ENCODE measurements around the gene S100A10. TPM values are rescaled to one million over a fixed set of nuclear protein-coding genes. Genes with fewer than 3 reads are reported as not detected.
A peak's percentile ranks its signal among the peaks of the same experiment; 100 is the strongest.

Gene S100A10
- total RNA-seq, 1 experiment from 2014 or later, result 1,436 TPM

DNA sequence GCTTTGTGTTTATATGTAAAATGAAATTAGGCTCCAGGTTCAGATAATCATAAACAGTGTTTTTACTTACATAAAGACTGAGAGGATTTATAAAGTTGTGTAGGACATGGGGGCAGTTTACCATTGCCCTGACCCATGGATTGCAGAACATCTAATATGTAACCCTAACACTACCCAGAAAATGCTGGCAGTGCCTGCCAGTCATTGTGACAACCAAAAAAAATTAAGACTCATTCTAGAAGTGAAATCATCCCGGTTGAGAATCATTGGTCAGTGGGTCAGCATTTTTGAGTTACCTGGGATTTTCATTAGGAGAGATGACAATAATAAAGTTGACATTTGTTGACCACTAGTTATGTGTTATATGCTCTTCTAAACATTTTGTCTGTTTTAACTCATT lies 53.1 kb downstream of the S100A10 start:
- POLR2A ChIA-PET (ENCODE audit: unreplicated experiment), result interaction anchor here (0.6 to 0.7 kb wide), 4 partner anchors 33 to 429 kb away, joined by 3 to 5 read pairs (median 4); partner anchors contain the start of genes C2CD4D and CGN

DNA sequence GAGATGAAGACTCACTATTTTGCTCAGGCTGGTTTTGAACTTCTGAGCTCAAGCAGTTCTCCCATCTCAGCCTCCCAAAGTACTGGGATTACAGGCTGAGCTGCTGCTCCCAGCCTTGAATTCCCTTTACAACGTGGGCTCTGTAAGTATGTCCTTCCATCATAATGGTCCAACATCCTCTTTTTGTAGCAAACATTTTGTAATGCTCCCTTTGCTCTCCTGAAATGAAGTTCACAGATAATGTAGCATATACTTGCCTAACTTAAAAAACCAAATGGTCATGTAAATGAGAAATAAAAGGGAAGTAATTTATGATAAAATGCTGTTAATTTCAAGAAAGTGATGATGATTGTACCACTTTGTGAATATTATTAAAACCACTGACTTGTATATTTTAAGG lies 53.9 kb downstream of the S100A10 start:
- Histone ChIP-seq H3K9me2 (ENCODE audit: insufficient read depth) (no peaks in the 10 kb centered on the region), H2AFZ (no peak overlapping the region), H3K4me2 (no peak overlapping the region), H4K20me1 (ENCODE audit: insufficient read depth) (no peaks in the 10 kb centered on the region), H3K36me3 (ENCODE audit: low read depth) (no peaks in the 10 kb centered on the region), H3K27me3 (ENCODE audit: insufficient read depth, low read depth) (no peaks in the 10 kb centered on the region), H3K4me1 (replicated peaks; ENCODE audit: insufficient read depth) (peaks cover 55% of the 10 kb centered on the region), H3K9me3 (ENCODE audit: insufficient read depth, low read depth) (no peaks in the 10 kb centered on the region), H3K4me3 (no peak overlapping the region), H3K27ac (no peak overlapping the region), H3K79me2 (ENCODE audit: low read depth) (no peaks in the 10 kb centered on the region), H3F3A (ENCODE audit: insufficient read depth, low read depth) (peaks cover 35% of the 10 kb centered on the region)
- ChIA-PET CTCF (interaction anchor here (0.7 kb wide), 1 partner anchor 77 kb away, joined by 4 read pairs; no protein-coding TSS in a partner anchor), POLR2A (ENCODE audit: unreplicated experiment) (interaction anchor here (0.6 to 0.7 kb wide), 3 partner anchors 33 to 61 kb away, joined by 5 to 6 read pairs (median 5); no protein-coding TSS in a partner anchor)
- BruUV-seq (replicated peaks), result no TSS peak
- intact Hi-C loops (cut with micrococcal nuclease; ENCODE audit: unreplicated experiment), result no loop called here
- TF ChIP-seq EZH2 (IDR thresholded peaks at IDR 0.05; ENCODE audit: low read depth), result no peak
- TF ChIP-seq, protein P1, sequence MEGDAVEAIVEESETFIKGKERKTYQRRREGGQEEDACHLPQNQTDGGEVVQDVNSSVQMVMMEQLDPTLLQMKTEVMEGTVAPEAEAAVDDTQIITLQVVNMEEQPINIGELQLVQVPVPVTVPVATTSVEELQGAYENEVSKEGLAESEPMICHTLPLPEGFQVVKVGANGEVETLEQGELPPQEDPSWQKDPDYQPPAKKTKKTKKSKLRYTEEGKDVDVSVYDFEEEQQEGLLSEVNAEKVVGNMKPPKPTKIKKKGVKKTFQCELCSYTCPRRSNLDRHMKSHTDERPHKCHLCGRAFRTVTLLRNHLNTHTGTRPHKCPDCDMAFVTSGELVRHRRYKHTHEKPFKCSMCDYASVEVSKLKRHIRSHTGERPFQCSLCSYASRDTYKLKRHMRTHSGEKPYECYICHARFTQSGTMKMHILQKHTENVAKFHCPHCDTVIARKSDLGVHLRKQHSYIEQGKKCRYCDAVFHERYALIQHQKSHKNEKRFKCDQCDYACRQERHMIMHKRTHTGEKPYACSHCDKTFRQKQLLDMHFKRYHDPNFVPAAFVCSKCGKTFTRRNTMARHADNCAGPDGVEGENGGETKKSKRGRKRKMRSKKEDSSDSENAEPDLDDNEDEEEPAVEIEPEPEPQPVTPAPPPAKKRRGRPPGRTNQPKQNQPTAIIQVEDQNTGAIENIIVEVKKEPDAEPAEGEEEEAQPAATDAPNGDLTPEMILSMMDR (conservative IDR thresholded peaks at IDR 0.05), result no peak
- DNase-seq, result no peak

More for the DNA sequence above, 53.1 kb downstream of the S100A10 start:
- no peak for TF ChIP-seq EZH2 (IDR thresholded peaks at IDR 0.05; ENCODE audit: low read depth)
- TF ChIP-seq, protein P1 (conservative IDR thresholded peaks at IDR 0.05), result no peak
- Histone ChIP-seq H3K79me2 (ENCODE audit: low read depth) (no peaks in the 10 kb centered on the region), H3K9me3 (ENCODE audit: insufficient read depth, low read depth) (no peaks in the 10 kb centered on the region), H3K4me2 (peak overlapping the region; percentile 59; the same call in 1 of the 2 replicates), H3F3A (ENCODE audit: insufficient read depth, low read depth) (peaks cover 39% of the 10 kb centered on the region), H2AFZ (no peak overlapping the region), H4K20me1 (ENCODE audit: insufficient read depth) (no peaks in the 10 kb centered on the region), H3K4me3 (no peak overlapping the region), H3K27ac (peak overlapping the region; percentile 72), H3K9me2 (ENCODE audit: insufficient read depth) (no peaks in the 10 kb centered on the region), H3K36me3 (ENCODE audit: low read depth) (no peaks in the 10 kb centered on the region), H3K4me1 (replicated peaks; ENCODE audit: insufficient read depth) (peaks cover 55% of the 10 kb centered on the region), H3K27me3 (ENCODE audit: insufficient read depth, low read depth) (no peaks in the 10 kb centered on the region)
- CTCF ChIA-PET, result interaction anchor here (0.7 kb wide), 1 partner anchor 76 kb away, joined by 4 read pairs; no protein-coding TSS in a partner anchor
- intact Hi-C loops (cut with micrococcal nuclease; ENCODE audit: unreplicated experiment), result no loop called here
- no TSS peak for BruUV-seq (replicated peaks)
- no peak for DNase-seq

DNA sequence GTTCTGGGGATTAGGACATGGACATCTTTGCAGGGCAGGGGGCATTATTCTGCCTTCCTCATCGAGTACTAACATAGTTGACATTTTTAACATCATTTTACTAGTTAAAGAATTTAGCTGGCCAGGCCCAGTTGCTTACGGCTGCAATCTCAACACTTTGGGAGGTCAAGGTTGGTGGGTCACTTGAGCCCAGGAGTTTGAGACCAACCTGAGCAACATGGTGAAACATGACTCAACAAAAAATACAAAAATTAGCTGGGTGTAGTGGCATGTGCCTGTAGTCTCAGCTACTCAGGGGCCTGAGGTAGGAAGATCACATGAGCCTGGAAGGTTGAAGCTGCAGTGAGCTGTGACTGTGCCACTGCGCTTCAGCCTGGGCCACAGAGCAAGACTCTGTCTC lies 54.5 kb downstream of the S100A10 start:
- Histone ChIP-seq H3K27me3 (ENCODE audit: insufficient read depth, low read depth) (no peaks in the 10 kb centered on the region), H3K27ac (no peak overlapping the region), H3F3A (ENCODE audit: insufficient read depth, low read depth) (peaks cover 33% of the 10 kb centered on the region), H3K79me2 (ENCODE audit: low read depth) (no peaks in the 10 kb centered on the region), H3K36me3 (ENCODE audit: low read depth) (no peaks in the 10 kb centered on the region), H3K4me1 (replicated peaks; ENCODE audit: insufficient read depth) (peaks cover 52% of the 10 kb centered on the region), H3K4me2 (no peak overlapping the region), H4K20me1 (ENCODE audit: insufficient read depth) (no peaks in the 10 kb centered on the region), H3K9me2 (ENCODE audit: insufficient read depth) (no peaks in the 10 kb centered on the region), H3K4me3 (no peak overlapping the region), H3K9me3 (ENCODE audit: insufficient read depth, low read depth) (no peaks in the 10 kb centered on the region), H2AFZ (no peak overlapping the region)
- no peak for DNase-seq
- intact Hi-C loops (cut with micrococcal nuclease; ENCODE audit: unreplicated experiment), result no loop called here
- TF ChIP-seq EZH2 (IDR thresholded peaks at IDR 0.05; ENCODE audit: low read depth), result no peak
- TF ChIP-seq, protein P1 (conservative IDR thresholded peaks at IDR 0.05), result no peak
- no TSS peak for BruUV-seq (replicated peaks)
- ChIA-PET CTCF (no interaction called here), POLR2A (ENCODE audit: unreplicated experiment) (interaction anchor here (0.7 kb wide), 1 partner anchor 54 kb away, joined by 6 read pairs; no protein-coding TSS in a partner anchor)

Data from PC-9 (cell line).